Fibroblast of the conjunctiva (primary cell): ENCODE data around the gene ZNF292.
"Not testable (repeated sequence)": the region's sequence is repeated elsewhere in the genome, so short reads cannot be mapped to it uniquely, and the experiment has no call there.

ENCODE experiments used
- DNase-seq: peaks from one replicate; pipeline ENCODE4 v3.0.0-alpha.2; 2010; ENCODE audit warnings: low read depth

Gene ZNF292

DNA sequence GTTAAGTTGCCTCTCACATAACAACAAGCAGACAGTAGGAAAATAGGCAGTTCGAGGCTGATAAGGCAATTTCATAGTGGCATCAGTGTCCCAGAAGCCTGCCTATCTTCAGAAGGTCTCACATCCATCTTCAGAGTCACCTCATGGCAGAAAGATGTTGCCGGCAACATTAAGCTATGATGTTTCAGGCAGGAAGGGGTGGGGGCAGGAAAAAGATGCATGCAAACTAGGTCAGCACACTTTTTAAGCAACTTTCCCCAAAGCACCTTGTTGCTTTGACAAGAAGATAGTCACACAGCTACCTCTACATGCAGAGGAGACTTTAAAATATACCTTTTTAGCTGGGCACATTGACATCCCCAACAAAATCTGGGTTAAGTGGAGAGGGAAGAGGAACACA, 123.8 kb downstream of the ZNF292 start:
- no peak for DNase-seq

DNA sequence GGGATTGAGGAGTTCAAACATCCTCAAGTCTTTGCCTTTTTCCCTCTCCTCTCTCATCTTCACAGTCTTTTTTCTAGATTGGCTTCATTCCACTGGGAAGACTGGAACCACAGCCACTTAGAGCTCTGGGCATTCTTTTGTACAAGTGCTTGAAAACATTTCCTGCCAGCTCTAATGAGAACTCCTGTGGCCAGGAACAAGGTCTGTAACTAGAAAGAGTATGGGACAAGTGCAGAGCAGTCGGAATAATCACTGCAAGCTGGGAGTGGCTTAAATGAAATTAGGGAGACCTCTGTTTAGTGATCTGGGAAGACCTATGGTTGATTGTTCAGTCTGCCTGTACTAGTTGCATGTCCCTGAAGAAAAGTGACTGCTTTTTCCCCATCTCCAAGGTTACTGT, 126.1 kb downstream of the ZNF292 start:
- no peak for DNase-seq

DNA sequence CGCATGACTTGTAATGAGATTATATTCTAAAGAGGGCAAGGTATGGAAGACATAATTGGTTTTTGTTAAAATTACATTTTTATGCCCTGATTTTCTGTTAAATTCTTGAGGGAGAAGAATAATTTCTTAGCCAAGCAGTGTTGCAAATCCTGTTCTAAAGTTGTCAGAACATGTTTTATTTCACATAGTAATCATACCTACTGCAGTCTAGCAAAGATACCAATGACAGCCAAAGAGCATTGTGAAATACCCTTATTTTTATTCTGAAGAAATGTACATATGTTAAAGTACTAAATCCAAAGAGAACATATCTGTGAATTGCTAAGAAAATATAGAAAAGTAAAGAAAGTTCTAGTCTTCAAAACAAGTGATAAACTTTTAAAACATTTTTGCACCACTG, 127.4 kb downstream of the ZNF292 start:
- DNase-seq, result no peak

DNA sequence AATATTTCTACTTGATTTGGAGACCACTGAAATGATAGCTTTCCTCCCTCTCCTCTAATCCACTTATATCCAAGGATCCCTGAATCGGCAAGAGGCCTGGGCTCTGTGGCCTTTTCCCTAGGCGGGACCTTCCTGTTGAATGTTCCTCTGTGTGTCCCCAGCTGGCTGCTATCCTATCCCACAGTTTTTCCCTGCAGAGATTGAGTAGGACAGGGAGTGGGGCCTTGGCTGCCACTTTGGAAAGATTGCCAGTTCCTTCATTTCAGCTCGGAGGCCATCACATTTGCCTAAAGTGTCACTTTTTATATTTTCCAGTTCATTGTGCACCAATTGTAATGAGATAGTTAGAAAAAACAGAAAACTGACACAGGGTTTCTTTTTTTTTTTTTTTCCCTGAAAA, 128.1 kb downstream of the ZNF292 start:
- DNase-seq, result no peak

DNA sequence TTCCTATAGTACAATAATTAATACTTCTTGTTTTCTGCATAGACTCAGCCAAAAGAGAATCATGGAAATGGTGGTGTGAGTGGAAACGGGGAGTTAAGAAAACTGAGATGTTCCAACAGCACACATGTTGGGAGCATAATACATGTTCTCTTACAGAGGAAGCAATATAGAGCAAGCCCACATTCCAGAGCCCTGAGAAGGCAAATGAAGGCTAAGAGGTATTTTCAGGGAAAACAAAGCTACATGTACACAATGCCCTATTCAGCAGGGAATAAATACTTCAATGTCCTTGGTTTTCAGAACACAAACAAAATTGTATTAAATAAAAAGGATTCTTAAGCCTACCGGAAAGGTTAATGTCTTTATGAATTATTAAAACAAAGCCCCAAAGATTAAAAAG, 131.9 kb downstream of the ZNF292 start:
- no peak for DNase-seq

DNA sequence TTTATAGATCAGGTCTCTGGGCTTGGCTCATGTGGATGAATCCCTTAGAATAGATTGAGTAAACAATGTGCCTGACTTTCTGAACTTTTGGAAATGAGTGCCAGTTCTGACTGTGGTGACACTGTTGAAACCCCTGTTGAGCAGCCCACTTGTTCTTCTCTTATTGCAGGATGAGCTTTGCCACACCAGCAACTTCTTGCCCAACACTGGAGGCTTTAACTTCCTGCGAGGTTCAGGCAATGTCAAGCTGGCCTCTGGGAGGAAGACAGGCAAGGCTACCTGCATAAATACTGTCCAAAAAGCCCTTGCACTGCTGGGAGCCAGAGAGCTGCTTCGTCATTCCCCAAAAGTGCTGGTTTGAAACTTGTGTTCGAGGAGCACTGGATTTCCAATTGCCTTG, 134.2 kb downstream of the ZNF292 start:
- no peak for DNase-seq

DNA sequence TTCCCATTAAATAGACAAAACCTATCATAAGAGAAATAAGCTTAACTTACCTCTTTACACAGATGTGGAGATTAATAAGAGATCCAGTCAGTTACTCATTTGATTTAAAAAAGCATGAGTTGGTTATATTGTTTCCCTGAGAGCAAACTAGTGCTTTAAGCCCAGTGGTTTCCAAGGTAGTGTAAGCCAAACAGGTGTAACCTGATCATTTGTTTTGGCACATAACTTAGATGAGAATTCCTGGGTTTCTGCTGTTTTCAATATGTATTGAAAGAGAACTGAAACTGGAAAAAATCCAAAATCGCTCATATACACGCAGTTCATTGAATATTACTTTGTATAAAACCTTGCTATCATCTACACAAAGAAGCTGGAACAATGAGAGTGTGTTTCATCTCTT, 136.5 kb downstream of the ZNF292 start:
- DNase-seq, result no peak

DNA sequence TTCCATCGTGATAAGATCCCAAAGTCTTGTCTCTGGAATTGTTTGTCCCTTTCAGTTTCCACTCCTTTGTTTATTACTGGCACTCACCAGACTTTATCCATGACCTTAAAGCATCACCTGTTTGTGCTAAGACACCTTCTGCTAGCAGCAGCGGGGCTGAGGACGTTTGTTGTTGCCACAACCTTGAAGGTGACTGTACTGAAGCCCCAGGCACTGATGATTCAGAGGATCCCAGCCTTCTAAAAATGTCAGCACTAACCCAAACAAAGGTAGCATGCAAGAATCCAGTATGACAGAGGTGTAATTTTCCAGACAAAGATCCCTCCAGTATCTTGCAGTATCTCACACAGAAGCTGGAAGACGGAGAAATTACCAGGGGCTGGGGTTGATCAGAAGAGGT, 138.2 kb downstream of the ZNF292 start:
- no peak for DNase-seq

DNA sequence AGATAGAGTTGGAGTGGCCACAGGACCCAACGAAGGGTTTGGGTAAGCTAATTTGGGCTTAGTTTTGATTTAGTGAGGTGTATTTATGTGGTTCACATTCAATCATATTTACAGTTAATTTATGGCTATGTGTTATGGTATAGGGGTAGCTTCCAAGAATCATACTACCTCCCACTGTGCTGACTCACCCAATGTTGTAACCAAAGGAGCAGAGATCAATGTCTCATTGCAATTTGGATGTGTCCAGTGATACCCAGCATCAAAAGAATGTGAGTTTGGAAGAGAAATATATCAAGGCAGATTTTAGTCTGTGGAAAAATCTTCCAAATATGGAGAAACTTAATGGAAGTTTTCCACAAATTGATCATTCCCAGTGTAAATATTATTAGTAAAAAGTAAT, 141.8 kb downstream of the ZNF292 start:
- DNase-seq, result no peak

DNA sequence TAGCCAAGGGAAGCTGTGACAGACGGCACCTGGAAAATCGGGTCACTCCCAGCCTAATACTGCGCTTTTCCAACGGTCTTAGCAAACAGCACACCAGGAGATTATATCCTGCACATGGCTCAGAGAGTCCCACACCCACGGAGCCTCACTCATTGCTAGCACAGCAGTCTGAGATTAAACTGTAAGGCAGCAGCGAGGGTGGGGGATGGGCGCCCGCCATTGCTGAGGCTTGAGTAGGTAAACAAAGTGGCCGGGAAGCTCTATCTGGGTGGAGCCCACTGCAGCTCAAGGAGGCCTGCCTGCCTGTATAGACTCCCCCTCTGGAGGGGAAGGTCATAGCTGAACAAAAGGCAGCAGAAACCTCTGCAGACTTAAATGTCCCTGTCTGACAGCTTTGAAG, 145.9 kb downstream of the ZNF292 start:
- not testable (repeated sequence) for DNase-seq

DNA sequence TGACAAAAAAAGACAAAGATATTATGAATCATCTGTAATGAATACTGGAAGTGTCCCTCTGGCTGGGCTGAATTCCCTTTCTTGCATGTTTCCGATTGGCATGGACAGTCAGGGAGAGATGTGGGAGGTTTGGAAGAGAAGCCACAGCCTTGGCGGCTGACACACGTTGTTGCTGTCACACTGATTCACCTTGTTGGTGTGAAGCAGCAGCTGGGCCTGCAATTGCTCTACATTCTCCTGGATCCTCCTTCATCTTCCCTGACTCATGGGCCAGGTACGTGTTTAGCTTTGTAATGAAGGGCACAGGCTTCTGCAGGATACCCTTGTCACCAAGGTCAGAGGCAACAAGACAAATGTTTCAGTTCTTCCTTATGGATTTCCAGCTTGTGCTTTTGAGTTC, 153.6 kb downstream of the ZNF292 start:
- DNase-seq, result no peak

DNA sequence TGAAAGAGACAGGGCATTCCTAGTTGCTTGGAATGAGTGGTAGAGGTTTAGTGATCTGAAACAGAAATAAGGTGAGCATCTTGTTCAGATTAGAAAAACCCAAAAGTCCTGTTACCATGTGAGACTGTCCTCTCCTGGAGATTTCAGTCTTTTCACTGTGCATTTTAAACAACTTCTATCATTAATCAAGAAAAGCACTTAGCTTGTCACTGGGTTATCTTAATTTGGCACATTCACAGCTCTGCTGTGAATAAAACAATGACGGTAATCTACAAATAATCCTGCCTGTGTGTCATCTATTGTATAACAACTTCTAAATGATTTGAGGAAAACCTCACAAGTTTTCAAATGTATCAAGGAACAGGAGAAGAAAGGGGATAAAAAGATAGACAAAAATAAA, 157.5 kb downstream of the ZNF292 start:
- DNase-seq, result no peak
